Measurements from ENCODE around the gene STOM.

STOM gene, protein sequence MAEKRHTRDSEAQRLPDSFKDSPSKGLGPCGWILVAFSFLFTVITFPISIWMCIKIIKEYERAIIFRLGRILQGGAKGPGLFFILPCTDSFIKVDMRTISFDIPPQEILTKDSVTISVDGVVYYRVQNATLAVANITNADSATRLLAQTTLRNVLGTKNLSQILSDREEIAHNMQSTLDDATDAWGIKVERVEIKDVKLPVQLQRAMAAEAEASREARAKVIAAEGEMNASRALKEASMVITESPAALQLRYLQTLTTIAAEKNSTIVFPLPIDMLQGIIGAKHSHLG

DNA sequence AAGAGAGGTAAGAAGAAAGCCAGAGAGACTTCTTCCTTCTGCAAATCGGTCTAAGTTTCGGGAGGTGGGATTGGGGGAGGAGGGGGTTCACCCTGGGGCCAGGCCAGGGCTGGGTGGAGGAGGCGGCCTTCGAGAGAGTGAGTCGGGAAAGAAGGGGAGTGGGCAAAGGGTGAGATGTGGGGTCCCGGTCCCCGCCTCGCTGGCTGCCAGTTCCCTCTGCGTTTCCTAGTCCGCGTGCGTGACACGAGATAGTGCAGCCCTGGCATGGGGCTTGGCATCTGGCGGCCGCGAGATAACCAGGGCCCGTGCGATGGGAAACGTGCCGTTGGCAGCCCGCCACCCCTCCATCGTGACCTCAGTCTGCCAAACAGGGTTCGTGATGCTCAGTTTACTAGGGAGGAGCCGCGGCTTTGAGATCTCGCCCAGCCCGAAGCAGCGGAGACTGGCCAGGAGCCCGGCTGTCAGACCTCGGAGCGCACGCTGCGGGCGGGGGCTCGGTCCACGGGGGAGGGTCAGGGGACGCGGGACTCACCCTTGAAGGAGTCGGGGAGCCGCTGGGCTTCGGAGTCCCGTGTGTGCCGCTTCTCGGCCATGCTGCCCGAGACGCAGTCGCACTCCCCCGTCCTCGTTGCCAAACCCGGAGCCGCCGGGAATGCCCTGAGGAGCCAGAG is at the start of gene STOM:
Gene STOM, minus strand, starts transcription at position 656 of the 671 bp plus-strand sequence. Its CDS starts 63 bp downstream, at position 593.
- DNase-seq (ENCODE audit: low read depth) = peak; percentile 92
- H3K4me3 ChIP-seq (replicated peaks; ENCODE audit: low read depth, low read length) = peak within 1 kb of the TSS; percentile 70
- TF ChIP-seq, protein P1, sequence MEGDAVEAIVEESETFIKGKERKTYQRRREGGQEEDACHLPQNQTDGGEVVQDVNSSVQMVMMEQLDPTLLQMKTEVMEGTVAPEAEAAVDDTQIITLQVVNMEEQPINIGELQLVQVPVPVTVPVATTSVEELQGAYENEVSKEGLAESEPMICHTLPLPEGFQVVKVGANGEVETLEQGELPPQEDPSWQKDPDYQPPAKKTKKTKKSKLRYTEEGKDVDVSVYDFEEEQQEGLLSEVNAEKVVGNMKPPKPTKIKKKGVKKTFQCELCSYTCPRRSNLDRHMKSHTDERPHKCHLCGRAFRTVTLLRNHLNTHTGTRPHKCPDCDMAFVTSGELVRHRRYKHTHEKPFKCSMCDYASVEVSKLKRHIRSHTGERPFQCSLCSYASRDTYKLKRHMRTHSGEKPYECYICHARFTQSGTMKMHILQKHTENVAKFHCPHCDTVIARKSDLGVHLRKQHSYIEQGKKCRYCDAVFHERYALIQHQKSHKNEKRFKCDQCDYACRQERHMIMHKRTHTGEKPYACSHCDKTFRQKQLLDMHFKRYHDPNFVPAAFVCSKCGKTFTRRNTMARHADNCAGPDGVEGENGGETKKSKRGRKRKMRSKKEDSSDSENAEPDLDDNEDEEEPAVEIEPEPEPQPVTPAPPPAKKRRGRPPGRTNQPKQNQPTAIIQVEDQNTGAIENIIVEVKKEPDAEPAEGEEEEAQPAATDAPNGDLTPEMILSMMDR (IDR thresholded peaks at IDR 0.05; ENCODE audit: low read length, missing control alignments) = no peak

DNA sequence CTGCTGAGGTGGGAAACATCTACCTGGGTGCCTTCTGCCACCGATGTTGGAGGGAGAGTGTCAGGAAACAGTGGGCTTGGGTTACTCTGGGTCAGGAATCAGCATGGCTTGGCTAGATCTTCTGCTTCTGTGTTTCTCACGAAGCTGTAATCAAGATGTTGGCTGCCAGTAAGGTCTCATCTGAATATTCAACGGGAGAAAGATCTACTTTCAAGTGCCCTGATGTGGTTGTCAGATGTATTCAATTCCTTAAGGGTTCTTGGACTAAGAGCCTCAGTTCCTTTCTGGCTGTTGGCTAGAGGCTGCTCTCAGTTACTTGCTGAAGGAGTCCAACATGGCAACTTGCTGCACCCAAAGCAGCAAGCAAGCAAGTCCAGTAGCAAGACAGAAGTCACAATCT is 41.9 kb upstream of the STOM start:
- TF ChIP-seq, protein P1 (IDR thresholded peaks at IDR 0.05; ENCODE audit: low read length, missing control alignments) = no peak
- DNase-seq (ENCODE audit: low read depth) = no peak
- H3K4me3 ChIP-seq (replicated peaks; ENCODE audit: low read depth, low read length) = no peak overlapping the region

DNA sequence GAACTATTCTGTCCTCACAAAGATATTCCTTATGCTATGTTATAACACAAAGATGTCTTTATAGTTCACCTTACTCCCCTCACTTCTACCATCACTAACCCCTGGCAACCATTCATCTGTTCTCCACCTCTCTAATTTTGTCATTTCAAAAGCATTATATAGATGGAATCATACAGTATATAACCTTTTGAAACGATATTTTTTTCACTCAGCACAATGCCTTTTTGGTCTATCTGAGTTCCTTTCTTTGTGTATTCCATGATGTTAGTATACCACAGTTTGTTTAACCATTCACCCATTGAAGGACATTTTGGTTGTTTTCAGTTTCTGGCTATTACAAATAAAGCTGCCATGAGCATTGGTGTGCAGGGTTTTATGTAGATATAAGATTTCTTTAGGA is 35.8 kb upstream of the STOM start:
- no peak for DNase-seq (ENCODE audit: low read depth)
- TF ChIP-seq, protein P1 (IDR thresholded peaks at IDR 0.05; ENCODE audit: low read length, missing control alignments) = no peak
- H3K4me3 ChIP-seq (replicated peaks; ENCODE audit: low read depth, low read length) = no peak overlapping the region

DNA sequence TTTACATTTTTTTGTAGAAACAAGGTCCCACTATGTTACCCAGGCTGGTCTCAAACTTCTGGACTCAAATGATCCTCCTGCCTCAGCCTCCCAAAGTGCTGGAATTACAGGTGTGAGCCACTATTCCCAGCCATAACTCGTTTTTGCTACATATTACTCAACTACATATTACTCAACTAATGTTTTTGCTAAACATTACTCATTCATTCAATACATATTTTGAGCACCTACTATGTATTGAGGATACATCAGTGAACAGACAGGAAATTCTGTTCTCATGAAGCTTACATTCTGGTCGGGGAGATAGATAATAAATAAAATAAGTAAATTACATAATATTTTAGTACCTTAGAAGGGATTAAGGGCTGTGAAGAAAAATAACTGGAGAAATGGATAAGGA is 34.9 kb upstream of the STOM start:
- H3K4me3 ChIP-seq (replicated peaks; ENCODE audit: low read depth, low read length) = no peak overlapping the region
- no peak for DNase-seq (ENCODE audit: low read depth)
- TF ChIP-seq, protein P1 (IDR thresholded peaks at IDR 0.05; ENCODE audit: low read length, missing control alignments) = no peak

DNA sequence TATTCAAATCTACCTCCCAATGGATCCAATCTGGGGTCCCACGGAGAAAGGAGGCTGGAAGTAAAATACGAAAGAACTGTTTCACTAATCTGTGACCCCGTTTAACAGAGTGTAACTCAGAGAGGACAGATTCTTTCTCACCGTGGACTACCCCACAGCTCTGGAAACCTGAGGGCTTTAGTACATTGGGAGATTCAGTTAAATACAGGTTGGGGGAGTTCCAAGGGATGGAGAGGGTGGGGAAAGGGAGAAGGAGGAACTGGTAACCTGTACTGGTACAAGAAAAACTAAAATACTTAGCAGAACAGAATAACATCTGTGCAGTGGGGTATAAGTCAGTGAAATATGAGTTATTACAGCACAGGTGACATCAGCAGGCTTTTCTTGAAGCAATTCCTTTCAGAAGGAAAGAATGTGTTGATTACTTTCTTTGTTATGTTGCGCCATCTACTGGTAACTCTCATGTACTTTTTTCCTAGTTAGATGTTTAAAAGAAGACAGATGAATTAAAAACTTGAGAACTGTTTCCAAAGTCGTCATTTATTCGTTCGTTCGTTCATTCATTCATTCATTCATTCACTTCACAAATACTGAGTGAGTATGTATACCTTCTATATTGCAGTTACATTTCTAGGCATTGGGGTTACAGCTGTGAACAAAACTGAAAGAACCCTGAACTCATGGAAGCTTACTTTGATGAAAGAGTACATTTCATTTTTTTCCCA is 30.0 kb upstream of the STOM start:
- TF ChIP-seq, protein P1 (IDR thresholded peaks at IDR 0.05; ENCODE audit: low read length, missing control alignments) = peak; percentile 51
- peak; percentile 92 for DNase-seq (ENCODE audit: low read depth)
- no peak overlapping the region for H3K4me3 ChIP-seq (replicated peaks; ENCODE audit: low read depth, low read length)

DNA sequence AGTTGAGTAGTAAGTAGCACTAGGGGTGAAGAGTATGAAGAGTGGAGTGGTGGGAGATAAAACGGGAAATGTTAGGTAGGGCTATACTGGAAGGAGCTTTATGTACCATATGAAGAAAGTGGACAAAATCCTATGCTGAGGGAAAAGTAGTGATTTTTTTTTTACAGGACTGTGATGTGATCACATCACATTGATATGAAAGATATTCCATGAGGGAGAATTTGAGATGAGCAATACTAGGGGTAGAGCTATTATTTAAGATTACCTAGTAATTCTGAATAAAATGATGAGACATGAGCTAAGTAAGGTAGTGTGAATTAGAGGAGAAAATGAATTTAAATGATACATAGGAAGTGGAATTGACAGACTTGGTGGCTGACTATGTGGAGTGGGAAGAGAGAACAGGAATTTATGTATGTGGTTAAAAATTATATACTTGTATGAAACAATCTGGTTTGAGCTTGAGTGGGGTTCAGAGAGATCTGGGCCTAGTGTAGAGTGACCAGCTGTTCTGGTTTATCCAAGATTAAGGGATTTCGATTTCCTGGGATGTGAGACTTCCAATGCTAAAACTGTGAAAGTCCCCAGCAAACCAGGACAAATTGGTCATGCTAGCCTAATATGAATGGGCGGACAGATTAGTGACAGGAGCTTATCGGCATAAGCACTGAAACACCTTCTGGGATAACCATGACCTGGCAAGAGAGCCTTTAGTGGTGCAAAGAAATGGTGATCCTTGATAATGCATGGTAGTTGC is 29.3 kb upstream of the STOM start:
- no peak overlapping the region for H3K4me3 ChIP-seq (replicated peaks; ENCODE audit: low read depth, low read length)
- DNase-seq (ENCODE audit: low read depth) = no peak
- TF ChIP-seq, protein P1 (IDR thresholded peaks at IDR 0.05; ENCODE audit: low read length, missing control alignments) = no peak

All from fibroblast of pulmonary artery (primary cell).